Measurements from ENCODE around the gene CC2D2B. TPM values are rescaled to one million over a fixed set of nuclear protein-coding genes. Genes with fewer than 3 reads are reported as not detected.
A peak's percentile ranks its signal among the peaks of the same experiment; 100 is the strongest.

CC2D2B gene
- total and polyA plus RNA-seq, 2 of the 13 experiments (the other 11 are each of a cell fraction or from before 2014, with no cell fraction given): 0.20 TPM; not detected in 1

- peak; percentile 95; the same call in 1 of the 2 replicates for TF ChIP-seq THAP7 (CRISPR knock-in tag; IDR thresholded peaks at IDR 0.05)
- no peak; the same call in 1 of the 2 replicates for TF ChIP-seq HIC2 (CRISPR knock-in tag; IDR thresholded peaks at IDR 0.05; ENCODE audit: low read depth)
- no peak for TF ChIP-seq ZNF609 (CRISPR knock-in tag; IDR thresholded peaks at IDR 0.05; ENCODE audit: borderline replicate concordance)
- TF ChIP-seq SMC3 (IDR thresholded peaks at IDR 0.05; ENCODE audit: low read length): no peak
- TF ChIP-seq ZNF556 (CRISPR knock-in tag; IDR thresholded peaks at IDR 0.05; ENCODE audit: borderline replicate concordance): peak; percentile 64
- peak; percentile 54 for TF ChIP-seq ZNF768 (CRISPR knock-in tag; IDR thresholded peaks at IDR 0.05)
- no peak for TF ChIP-seq ZNF44 (CRISPR knock-in tag; IDR thresholded peaks at IDR 0.05)
- TF ChIP-seq POGZ (CRISPR knock-in tag; IDR thresholded peaks at IDR 0.05): peak; percentile 85; the same call in 1 of the 2 replicates
- TF ChIP-seq NFATC3 (CRISPR knock-in tag; IDR thresholded peaks at IDR 0.05): no peak
- TF ChIP-seq HNRNPH1 (optimal IDR thresholded peaks at IDR 0.05; ENCODE audit: low read depth, low read length): no peak
- no peak for TF ChIP-seq ZNF672 (CRISPR knock-in tag; IDR thresholded peaks at IDR 0.05)
- TF ChIP-seq ZNF776 (CRISPR knock-in tag; IDR thresholded peaks at IDR 0.05): peak; percentile 92; the same call in 1 of the 2 replicates
- no peak for TF ChIP-seq NR3C1 (CRISPR knock-in tag; IDR thresholded peaks at IDR 0.05)
- no peak for TF ChIP-seq ESRRA (CRISPR knock-in tag; IDR thresholded peaks at IDR 0.05; ENCODE audit: low read depth)
These were observed 135.5 kb downstream of the CC2D2B start, which contains the start of gene CCNJ (continued) for GRCh38 chr10:96043033-96043892.
